Pancreas (tissue), 10 donors: ENCODE measurements around the gene BMPR1B. TPM values are rescaled to one million over a fixed set of nuclear protein-coding genes. Genes with fewer than 3 reads are reported as not detected.

Source experiments
- ATAC-seq, 4 donors: fragments of 200-7000 bp; cut with Tn5 transposase; one replicate each; pipeline versions ENCODE4 v1.8.0 to v1.9.1; 2020; ENCODE audit warnings: mild to moderate bottlenecking in 4 of 4, moderate library complexity in 4 of 4
- DNase-seq, 6 donors: peaks; one replicate each; pipeline ENCODE4 v3.0.0-alpha.2; 2020
- FAIRE-seq: peaks from 2 replicates; lab custom pipeline; 2012; peaks lifted over from hg19 to GRCh38; lab: Jason Lieb, UNC
- H3K27ac ChIP-seq, 4 donors: fragments of 200-600 bp; sonication (generic); 1 replicate in 3 of 4; 2 replicates in 1 of 4; pipeline versions ENCODE4 v1.5.0 to v1.8.0; 2020
- H3K27me3 ChIP-seq, 4 donors: fragments of 200-600 bp; one replicate each; pipeline ENCODE4 v1.8.0; 2021
- H3K36me3 ChIP-seq, 3 donors: fragments of 200-600 bp; sonication (generic) in 1 of 3; one replicate each; pipeline versions ENCODE4 v1.5.0 to v1.8.0; 2020 to 2021
- H3K4me1 ChIP-seq, 3 donors: fragments of 200-600 bp; one replicate each; pipeline ENCODE4 v1.8.0; 2021
- H3K4me3 ChIP-seq, 4 donors: fragments of 200-600 bp; sonication (generic) in 2 of 4; one replicate each; pipeline versions ENCODE4 v1.5.0 to v1.8.0; 2020 to 2021
- H3K9me3 ChIP-seq, 4 donors: fragments of 200-600 bp; one replicate each; pipeline ENCODE4 v1.8.0; 2021
- CTCF ChIP-seq, 4 donors: fragments of 200-600 bp; sonication (generic) in 3 of 4; IDR thresholded peaks; one replicate each; pipeline versions ENCODE4 v1.5.0 to v1.8.0; 2021; ENCODE audit warnings: antibody characterized with exemption in 4 of 4
- WGBS, 2 donors: extraction: QIAGEN DNeasy Blood & Tissue Kit; methylation state at CpG; one replicate each; pipeline ENCODE4 v1.1.7; 2013; 5-methylcytosine and 5-hydroxymethylcytosine counted together
- intact Hi-C, 3 donors: fragments of 100-400 bp; cut with DNase I; formaldehyde crosslinking; loops; one replicate each; pipeline versions ENCODE4 v1.11.1 to v1.14.2; 2022
- polyA plus RNA-seq, 2 donors: library from polyadenylated mRNA; stranded (reverse); fragments of 200-250 nt; gene quantifications; one replicate each; pipeline ENCODE4 v1.2.3, GENCODE V29; 2013
- total RNA-seq, 6 donors: library from RNA; stranded (reverse); fragmentation: NEBNext Ultra II Directional in 4 of 6; extraction: Animal tissue kit (Norgen Biotek cat#: 25700) in 4 of 6; gene quantifications; one replicate each; pipeline versions ENCODE4 v1.2.1 to v1.2.4, GENCODE V29; 2021 to 2023
- donor health status: healthy with polysubstance abuse.
- donor health status: DM: no; HTN: no; CAD: no; lungs with moderate emphysema.
- donor health status: DM: no; HTN: no; CAD: no.
- donor health status: control.
- donor health status: control.
- donor health status: Bipolar disorder and iron deficiency.
- donor health status: DM: yes; HTN: yes; CAD: no.
- donor health status: DM: no; HTN: no; CAD: no.
- donor health status: DM: no; HTN: no; CAD: no.
- donor health status: DM: yes; HTN: yes; CAD: no.

BMPR1B gene
- total and polyA plus RNA-seq, 8 donors = 0.46 to 3.7 (median 1.6) TPM

GRCh38 chr4:94814237-94814636 is 56.5 kb downstream of the BMPR1B start:
- Histone ChIP-seq H3K27ac (no peak overlapping the region), H3K4me1 (no peaks in the 10 kb centered on the region), H3K9me3 (no peaks in the 10 kb centered on the region), H3K4me3 (no peak overlapping the region), H3K36me3 (no peaks in the 10 kb centered on the region), H3K27me3 (no peaks in the 10 kb centered on the region)
- no peak for TF ChIP-seq CTCF (IDR thresholded peaks at IDR 0.05)
- FAIRE-seq (no peak), ATAC-seq (no peak), DNase-seq (no peak)
- intact Hi-C loops = no loop called here

GRCh38 chr4:94819371-94820168 is 61.8 kb downstream of the BMPR1B start:
- H3K4me1 ChIP-seq = no peaks in the 10 kb centered on the region
- H3K27me3 ChIP-seq = no peaks in the 10 kb centered on the region
- H3K36me3 ChIP-seq = no peaks in the 10 kb centered on the region
- intact Hi-C loops = no loop called here
- DNase-seq (no peak), ATAC-seq (no peak), FAIRE-seq (no peak)
- no peaks in the 10 kb centered on the region for H3K9me3 ChIP-seq
- no peak overlapping the region for H3K4me3 ChIP-seq
- 38% methylated on average over 4 of the region's 4 CpGs for WGBS, 2 donors
- no peak overlapping the region for H3K27ac ChIP-seq
- no peak for TF ChIP-seq CTCF (IDR thresholded peaks at IDR 0.05)

GRCh38 chr4:94826206-94826605 is 68.5 kb downstream of the BMPR1B start:
- Histone ChIP-seq H3K36me3 (no peaks in the 10 kb centered on the region), H3K27me3 (no peaks in the 10 kb centered on the region), H3K9me3 (no peaks in the 10 kb centered on the region), H3K4me1 (no peaks in the 10 kb centered on the region), H3K4me3 (no peak overlapping the region), H3K27ac (no peak overlapping the region)
- no peak for DNase-seq
- no peak for TF ChIP-seq CTCF (IDR thresholded peaks at IDR 0.05)
- FAIRE-seq = no peak
- intact Hi-C loops = no loop called here
- WGBS, 2 donors = 59% methylated on average over 5 of the region's 5 CpGs
- ATAC-seq = no peak

GRCh38 chr4:94827481-94828110 is 69.8 kb downstream of the BMPR1B start:
- FAIRE-seq (no peak), DNase-seq (no peak), ATAC-seq (peak in 2 of 4 donors; percentile 25 to 68)
- intact Hi-C loops = no loop called here
- 51 to 56% methylated on average over 5 of the region's 5 CpGs for WGBS, 2 donors
- no peak overlapping the region for H3K4me3 ChIP-seq
- no peaks in the 10 kb centered on the region for H3K27me3 ChIP-seq
- TF ChIP-seq CTCF (IDR thresholded peaks at IDR 0.05) = no peak
- no peak overlapping the region for H3K27ac ChIP-seq
- H3K9me3 ChIP-seq = no peaks in the 10 kb centered on the region
- no peaks in the 10 kb centered on the region for H3K4me1 ChIP-seq
- H3K36me3 ChIP-seq = no peaks in the 10 kb centered on the region

GRCh38 chr4:94828882-94829281 is 71.1 kb downstream of the BMPR1B start:
- WGBS, 2 donors = 84 to 90% methylated on average over 1 of the region's 1 CpG
- ATAC-seq = no peak
- no peak for FAIRE-seq
- Histone ChIP-seq H3K36me3 (no peaks in the 10 kb centered on the region), H3K4me3 (no peak overlapping the region), H3K27ac (no peak overlapping the region), H3K27me3 (no peaks in the 10 kb centered on the region), H3K9me3 (no peaks in the 10 kb centered on the region), H3K4me1 (no peaks in the 10 kb centered on the region)
- DNase-seq = no peak
- TF ChIP-seq CTCF (IDR thresholded peaks at IDR 0.05) = no peak
- intact Hi-C loops = no loop called here
